Endothelial cell of umbilical vein (primary cell): ENCODE results near the gene AGMO. TPM values are rescaled to one million over a fixed set of nuclear protein-coding genes. Genes with fewer than 3 reads are reported as not detected.

Source experiments
- BruUV-seq: library from RNA; stranded (reverse); fragments of 400-500 nt; replicated peaks from 2 replicates; lab custom pipeline; 2021; lab: Mats Ljungman, UMichigan
- CTCF ChIA-PET: fragments of 300-600, 350-600 bp; sonication (Branson Sonifier 250); formaldehyde crosslinking; loops from one replicate; lab custom pipeline; 2021; ENCODE audit warnings: antibody characterized with exemption, inconsistent platforms; lab: Charles Lee
- POLR2A ChIA-PET: fragments of 300-600, 350-600 bp; sonication (Branson Sonifier 250); formaldehyde crosslinking; loops from one replicate; lab custom pipeline; 2021; ENCODE audit warnings: antibody characterized with exemption, inconsistent platforms; lab: Charles Lee
- DNase-seq: peaks from one replicate; pipeline ENCODE4 v3.0.0-alpha.2; 2011; ENCODE audit warnings: low read depth, low spot score
- FAIRE-seq: peaks from 2 replicates; lab custom pipeline; 2011; peaks lifted over from hg19 to GRCh38; lab: Jason Lieb, UNC
- H2AFZ ChIP-seq: 2 replicates; pipeline ENCODE4 v1.6.0; 2012; ENCODE audit warnings: low read depth, low read length, control low read depth, inconsistent platforms
- H3K27ac ChIP-seq: 2 replicates; pipeline ENCODE4 v1.5.1; 2011; ENCODE audit warnings: low read depth, mild to moderate bottlenecking, control low read depth, low read length, moderate library complexity; ENCODE audit not compliant: insufficient read depth
- H3K27me3 ChIP-seq, 2 experiments: 2 replicates each; pipeline versions ENCODE4 v1.6.0 to v1.6.1; 2011; ENCODE audit warnings: low read length in 2 of 2, mixed read lengths in 1 of 2; ENCODE audit not compliant: control insufficient read depth in 2 of 2, insufficient read depth in 2 of 2
- H3K36me3 ChIP-seq, 2 experiments: 2 replicates in 1 of 2; 3 replicates in 1 of 2; pipeline ENCODE4 v1.5.1; 2011; ENCODE audit warnings: low read length in 2 of 2, mild to moderate bottlenecking in 1 of 2, moderate library complexity in 1 of 2; ENCODE audit not compliant: control insufficient read depth in 2 of 2, insufficient read depth in 2 of 2; ENCODE audit errors: extremely low read depth in 1 of 2
- H3K4me1 ChIP-seq: 3 replicates; pipeline ENCODE4 v1.5.1; 2011; ENCODE audit warnings: mild to moderate bottlenecking, low read length; ENCODE audit not compliant: control insufficient read depth, insufficient read depth; ENCODE audit errors: extremely low read depth
- H3K4me2 ChIP-seq: 2 replicates; pipeline ENCODE4 v1.6.1; 2011; ENCODE audit warnings: low read length, control low read depth, mixed read lengths; ENCODE audit not compliant: insufficient read depth
- H3K4me3 ChIP-seq, 3 experiments: fragments of 200-600 bp in 1 of 3; sonication (generic), shearing (Covaris generic) in 1 of 3; replicated peaks in 1 of 3; 2 replicates each; pipeline ENCODE4 v1.5.1; 2011 to 2016; ENCODE audit warnings: control low read depth in 3 of 3, low read length in 3 of 3, mild to moderate bottlenecking in 2 of 3, inconsistent platforms in 1 of 3, low read depth in 1 of 3, moderate library complexity in 1 of 3; ENCODE audit not compliant: insufficient read depth in 1 of 3
- H3K79me2 ChIP-seq: 2 replicates; pipeline ENCODE4 v1.6.0; 2012; ENCODE audit warnings: low read length, inconsistent platforms; ENCODE audit not compliant: control insufficient read depth, insufficient read depth
- H3K9ac ChIP-seq: replicated peaks from 2 replicates; pipeline ENCODE3; 2011; ENCODE audit warnings: low read length, control low read depth; ENCODE audit not compliant: insufficient read depth; ENCODE audit errors: extremely low read depth
- H3K9me1 ChIP-seq: replicated peaks from 3 replicates; pipeline ENCODE4 v1.6.0; 2011; ENCODE audit warnings: mild to moderate bottlenecking, low read length; ENCODE audit not compliant: control insufficient read depth, insufficient read depth; ENCODE audit errors: extremely low read depth
- H3K9me3 ChIP-seq: replicated peaks from 2 replicates; pipeline ENCODE4 v1.5.1; 2012; ENCODE audit warnings: low read length, inconsistent platforms; ENCODE audit not compliant: control insufficient read depth, insufficient read depth
- H4K20me1 ChIP-seq: replicated peaks from 2 replicates; pipeline ENCODE3; 2011; ENCODE audit warnings: mild to moderate bottlenecking, low read length; ENCODE audit not compliant: control insufficient read depth, insufficient read depth; ENCODE audit errors: extremely low read depth
- EZH2 ChIP-seq: IDR thresholded peaks from 2 replicates; pipeline ENCODE4 v1.6.1; 2012; ENCODE audit warnings: borderline replicate concordance, low read depth, mild to moderate bottlenecking, moderate library complexity, low read length, inconsistent platforms; ENCODE audit not compliant: severe bottlenecking
- FOS ChIP-seq: IDR thresholded peaks from 2 replicates; pipeline ENCODE4 v1.6.1; 2011; ENCODE audit warnings: mild to moderate bottlenecking, low read length, moderate library complexity, borderline replicate concordance; ENCODE audit not compliant: insufficient read depth
- GATA2 ChIP-seq: IDR thresholded peaks from 2 replicates; pipeline ENCODE4 v1.7.0; 2011; ENCODE audit warnings: low read depth, mild to moderate bottlenecking, moderate library complexity, mixed read lengths, low read length; ENCODE audit not compliant: insufficient read length, insufficient read depth
- JUN ChIP-seq: IDR thresholded peaks from 2 replicates; pipeline ENCODE4 v1.6.1; 2011; ENCODE audit warnings: borderline replicate concordance, low read depth; ENCODE audit not compliant: insufficient read length, insufficient read depth
- MYC ChIP-seq: IDR thresholded peaks from one replicate; pipeline ENCODE4 v1.6.1; 2011; ENCODE audit warnings: mild to moderate bottlenecking, low read depth, low read length
- POLR2AphosphoS5 ChIP-seq: IDR thresholded peaks from 2 replicates; pipeline ENCODE4 v1.6.1; 2012; ENCODE audit warnings: low read depth, mild to moderate bottlenecking, control low read depth, low read length, moderate library complexity; ENCODE audit not compliant: insufficient read depth
- dilution Hi-C: fragments of 300-500 bp; cut with MboI; formaldehyde crosslinking; loops from one replicate; pipeline ENCODE4 v1.15.0; 2019; ENCODE audit warnings: low sequenced_read_pairs; ENCODE audit not compliant: extremely low pct_ligation_motif_present
- intact Hi-C: fragments of 100-400 bp; cut with micrococcal nuclease; formaldehyde crosslinking; loops from one replicate; pipeline ENCODE4 v1.10.0; 2022
- polyA plus RNA-seq, 4 experiments: library from polyadenylated mRNA; depleted of rRNA in 3 of 4; stranded (reverse) in 3 of 4; unstranded in 1 of 4; fragments of >200 nt; gene quantifications; 2 replicates each; pipeline versions ENCODE4 v1.2.1 to v1.2.3, GENCODE V29; 2011 to 2012; ENCODE audit warnings: missing spikeins in 1 of 4
- total RNA-seq: library from RNA; stranded (reverse); gene quantifications from 2 replicates; pipeline ENCODE4 v1.2.3, GENCODE V29; 2021
- TF ChIP-seq, protein P1 (sequence below): IDR thresholded peaks from 2 replicates; pipeline ENCODE4 v1.6.1; 2011; ENCODE audit not compliant: insufficient read depth, insufficient read length
- TF ChIP-seq, protein P2 (sequence below), 2 donors: IDR thresholded peaks; 1 replicate in 1 of 2; 2 replicates in 1 of 2; pipeline ENCODE4 v1.5.1; 2011; ENCODE audit warnings: low read length in 2 of 2, mild to moderate bottlenecking in 2 of 2, moderate library complexity in 2 of 2, control low read depth in 1 of 2, inconsistent platforms in 1 of 2, low read depth in 1 of 2; ENCODE audit not compliant: insufficient read depth in 1 of 2; ENCODE audit errors: extremely low read depth in 1 of 2

Gene AGMO
- total and polyA plus RNA-seq, 2 donors (not counting 3 experiments of a cell fraction or from before 2014, with no cell fraction given): 0.23 to 0.40 TPM

DNA sequence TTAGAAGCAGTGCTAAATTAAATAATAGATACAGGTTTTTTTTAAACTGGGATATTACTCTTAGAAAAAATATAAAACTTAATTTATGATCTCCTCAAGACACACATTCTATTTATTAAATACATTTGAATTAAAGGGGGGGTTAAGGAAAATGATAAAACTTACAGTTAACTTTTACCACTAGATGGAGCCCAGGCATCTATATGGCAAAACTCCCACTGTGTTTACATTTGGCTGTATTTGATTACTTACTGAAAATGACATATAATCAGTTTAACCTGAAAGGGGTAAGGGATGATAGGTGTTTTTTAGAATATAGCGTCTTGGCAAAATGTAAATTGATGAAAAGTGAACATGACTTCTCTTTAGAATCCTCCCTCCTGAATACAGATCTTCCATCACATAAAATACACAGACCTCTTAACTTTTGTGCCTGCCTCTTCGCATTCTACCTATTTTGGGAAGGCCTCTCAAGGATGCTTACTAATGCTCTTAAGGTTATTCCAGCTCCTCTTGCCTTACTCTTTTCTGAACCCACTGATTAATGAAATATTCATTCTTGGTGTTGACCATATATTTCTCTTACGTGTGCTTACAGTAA is 235.7 kb downstream of the AGMO start:
- Histone ChIP-seq H3K27ac (no peak overlapping the region), H3K27me3 (no peaks in the 10 kb centered on the region), H3K4me2 (no peak overlapping the region), H3K4me3 (no peak overlapping the region), H3K9me3 (no peaks in the 10 kb centered on the region), H3K9ac (no peak overlapping the region), H2AFZ (no peak overlapping the region), H3K79me2 (no peaks in the 10 kb centered on the region), H3K36me3 (no peaks in the 10 kb centered on the region), H3K4me1 (no peaks in the 10 kb centered on the region), H3K9me1 (no peaks in the 10 kb centered on the region), H4K20me1 (no peaks in the 10 kb centered on the region)
- intact Hi-C loops: loop anchor here (1.0 to 10.0 kb wide), 8 partner anchors 176 to 772 kb away; partner anchors contain the start of gene MEOX2
- ChIA-PET POLR2A (no interaction called here), CTCF (interaction anchor here (1.1 to 3.9 kb wide), 2 partner anchors 228 to 395 kb away, joined by 9 to 33 read pairs; no protein-coding TSS in a partner anchor)
- dilution Hi-C loops: no loop called here
- DNase-seq (peak; percentile 72), FAIRE-seq (peak; percentile 82)
- BruUV-seq: no TSS peak
- TF ChIP-seq, protein P1, sequence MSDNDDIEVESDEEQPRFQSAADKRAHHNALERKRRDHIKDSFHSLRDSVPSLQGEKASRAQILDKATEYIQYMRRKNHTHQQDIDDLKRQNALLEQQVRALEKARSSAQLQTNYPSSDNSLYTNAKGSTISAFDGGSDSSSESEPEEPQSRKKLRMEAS: no peak
- TF ChIP-seq, protein P2, sequence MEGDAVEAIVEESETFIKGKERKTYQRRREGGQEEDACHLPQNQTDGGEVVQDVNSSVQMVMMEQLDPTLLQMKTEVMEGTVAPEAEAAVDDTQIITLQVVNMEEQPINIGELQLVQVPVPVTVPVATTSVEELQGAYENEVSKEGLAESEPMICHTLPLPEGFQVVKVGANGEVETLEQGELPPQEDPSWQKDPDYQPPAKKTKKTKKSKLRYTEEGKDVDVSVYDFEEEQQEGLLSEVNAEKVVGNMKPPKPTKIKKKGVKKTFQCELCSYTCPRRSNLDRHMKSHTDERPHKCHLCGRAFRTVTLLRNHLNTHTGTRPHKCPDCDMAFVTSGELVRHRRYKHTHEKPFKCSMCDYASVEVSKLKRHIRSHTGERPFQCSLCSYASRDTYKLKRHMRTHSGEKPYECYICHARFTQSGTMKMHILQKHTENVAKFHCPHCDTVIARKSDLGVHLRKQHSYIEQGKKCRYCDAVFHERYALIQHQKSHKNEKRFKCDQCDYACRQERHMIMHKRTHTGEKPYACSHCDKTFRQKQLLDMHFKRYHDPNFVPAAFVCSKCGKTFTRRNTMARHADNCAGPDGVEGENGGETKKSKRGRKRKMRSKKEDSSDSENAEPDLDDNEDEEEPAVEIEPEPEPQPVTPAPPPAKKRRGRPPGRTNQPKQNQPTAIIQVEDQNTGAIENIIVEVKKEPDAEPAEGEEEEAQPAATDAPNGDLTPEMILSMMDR (IDR thresholded peaks at IDR 0.05; ENCODE audit: extremely low read depth in 1 of 2, insufficient read depth in 1 of 2, low read depth in 1 of 2, low read length in 2 of 2): peak; percentile 33 to 45

DNA sequence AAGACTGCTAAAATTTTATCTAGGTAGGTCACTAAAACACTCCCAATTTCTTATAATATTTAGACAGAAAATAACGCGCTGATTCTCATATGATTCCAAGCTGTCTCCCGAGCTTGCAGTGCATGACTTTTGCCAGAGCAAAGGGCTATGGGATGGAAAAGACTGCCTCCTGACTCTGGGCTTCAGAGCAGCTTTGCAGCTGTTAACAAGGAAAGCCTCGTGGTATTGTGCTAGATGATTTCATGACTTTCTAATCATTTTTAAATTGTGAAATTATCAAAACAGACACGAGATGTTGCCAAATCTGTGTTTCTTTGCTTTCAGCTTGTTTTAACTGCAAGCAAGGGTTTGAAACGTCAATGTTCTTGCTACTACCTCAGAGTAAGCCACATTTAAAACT is 238.3 kb downstream of the AGMO start:
- dilution Hi-C loops: loop anchor here (25.0 kb wide), 1 partner anchor 389 kb away; no protein-coding TSS in a partner anchor
- Histone ChIP-seq H3K4me1 (no peaks in the 10 kb centered on the region), H3K27me3 (no peaks in the 10 kb centered on the region), H3K36me3 (no peaks in the 10 kb centered on the region), H4K20me1 (no peaks in the 10 kb centered on the region), H3K27ac (no peak overlapping the region), H3K9ac (no peak overlapping the region), H2AFZ (no peak overlapping the region), H3K9me1 (no peaks in the 10 kb centered on the region), H3K79me2 (no peaks in the 10 kb centered on the region), H3K4me3 (no peak overlapping the region), H3K9me3 (no peaks in the 10 kb centered on the region), H3K4me2 (no peak overlapping the region)
- DNase-seq (no peak), FAIRE-seq (no peak)
- ChIA-PET CTCF (interaction anchor here (0.9 to 2.7 kb wide), 9 partner anchors 28 to 774 kb away, joined by 3 to 31 read pairs (median 5); partner anchors contain the start of gene MEOX2), POLR2A (no interaction called here)
- TF ChIP-seq JUN (no peak), FOS (no peak), POLR2AphosphoS5 (no peak), MYC (no peak), EZH2 (no peak), GATA2 (no peak)
- TF ChIP-seq, protein P1: no peak
- no TSS peak for BruUV-seq
- intact Hi-C loops: loop anchor here (10.0 kb wide), 2 partner anchors 531 to 651 kb away; no protein-coding TSS in a partner anchor
